C1 segment of cervical spinal cord (tissue), 14 donors: Measurements from ENCODE around the gene FNIP1.
"Not testable (repeated sequence)": the region's sequence is repeated elsewhere in the genome, so short reads cannot be mapped to it uniquely, and the experiment has no call there.

Experiments used
- DNase-seq, 14 donors: peaks; one replicate each; lab custom pipeline; 2025; lab: John Stamatoyannopoulos, UW

The FNIP1 gene

DNA sequence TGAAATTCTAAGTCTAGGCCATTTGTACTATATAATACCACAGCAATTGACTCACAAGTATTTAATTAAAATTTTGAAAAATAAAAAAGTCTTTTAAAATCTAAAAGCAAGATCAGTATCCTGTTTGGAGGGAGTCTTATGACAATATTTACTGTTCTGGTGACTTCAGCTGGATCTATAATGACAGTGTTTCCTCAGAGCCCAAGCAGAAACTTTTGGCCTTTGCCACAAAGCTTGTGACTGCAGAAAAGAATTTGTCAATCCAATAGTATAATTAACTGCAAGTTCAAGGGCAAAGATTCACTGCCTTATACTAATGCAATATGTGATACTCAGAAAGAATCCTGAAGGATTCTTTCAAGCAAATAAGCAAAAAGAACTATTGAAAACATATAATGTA is 112.2 kb downstream of the FNIP1 start:
- DNase-seq = no peak

GRCh38 chr5:131684051-131684450 is 112.8 kb downstream of the FNIP1 start:
- DNase-seq = no peak

- no peak for DNase-seq
These were observed 114.0 kb downstream of the FNIP1 start for GRCh38 chr5:131682826-131683225.

GRCh38 chr5:131682175-131682574 is 114.6 kb downstream of the FNIP1 start:
- DNase-seq = no peak

DNA sequence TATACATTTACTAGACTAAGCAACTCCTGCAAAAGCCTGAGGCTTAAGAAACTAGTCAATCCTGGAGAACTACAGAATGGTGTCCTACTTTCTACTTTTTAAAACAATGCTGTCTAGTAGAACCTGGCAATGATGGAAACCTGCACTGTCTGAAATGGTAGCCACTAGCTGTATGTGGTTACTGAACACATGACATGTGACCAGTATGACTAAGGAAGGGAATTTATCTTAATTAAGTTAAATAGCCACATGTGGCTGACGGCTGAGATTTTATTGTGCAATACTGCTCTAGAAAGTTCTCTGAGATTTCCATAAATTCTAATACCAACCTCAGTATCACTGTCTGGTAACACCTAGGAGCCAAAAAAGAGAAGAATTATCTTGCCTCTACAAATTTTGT is 116.9 kb downstream of the FNIP1 start:
- DNase-seq = no peak

GRCh38 chr5:131678273-131678672 is 118.5 kb downstream of the FNIP1 start:
- DNase-seq = not testable (repeated sequence)

- DNase-seq = no peak
These were observed 119.7 kb downstream of the FNIP1 start for GRCh38 chr5:131677115-131677514.

GRCh38 chr5:131672776-131673175 is 124.0 kb downstream of the FNIP1 start:
- no peak for DNase-seq

DNA sequence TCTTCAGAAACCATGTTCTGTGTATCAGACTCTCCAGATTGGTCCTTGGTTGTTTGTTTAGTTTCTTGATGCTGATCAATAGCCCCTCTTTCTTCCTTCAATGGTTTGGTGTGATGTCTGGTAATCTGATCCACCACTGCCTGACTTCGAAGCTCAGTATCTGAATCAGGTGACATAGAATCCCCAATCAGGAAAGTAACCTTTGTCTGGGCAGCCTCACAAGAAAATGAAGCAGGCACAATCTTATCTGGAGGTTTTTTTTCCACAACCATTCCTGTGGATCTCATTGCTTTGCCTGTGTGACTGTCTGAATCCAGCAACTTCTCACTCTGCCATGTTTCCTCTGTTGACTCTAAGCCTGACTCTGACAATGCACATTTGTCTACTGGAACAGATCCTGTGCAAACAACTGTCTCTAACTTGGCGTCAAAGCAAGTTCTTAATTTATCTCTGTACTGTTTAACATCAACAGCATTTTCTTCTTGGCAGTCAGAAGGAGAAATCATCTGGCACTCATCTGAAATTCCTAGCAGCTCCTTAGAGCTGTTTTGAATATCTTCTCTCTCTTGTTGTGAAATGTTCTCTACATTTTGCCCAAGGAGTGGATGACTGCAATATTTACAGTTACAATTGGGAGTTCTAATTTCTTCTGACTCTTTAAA is 124.7 kb downstream of the FNIP1 start:
- DNase-seq = peak in 9 of 14 donors; percentile 1 to 39 (median 24)

- DNase-seq = no peak
These were observed 125.4 kb downstream of the FNIP1 start for GRCh38 chr5:131671409-131671808.

GRCh38 chr5:131664929-131665328 is 131.9 kb downstream of the FNIP1 start:
- DNase-seq = no peak

GRCh38 chr5:131661933-131662332 is 134.9 kb downstream of the FNIP1 start:
- DNase-seq = no peak

- DNase-seq = no peak
These were observed 137.0 kb downstream of the FNIP1 start for GRCh38 chr5:131659841-131660240.

GRCh38 chr5:131659290-131659689 is 137.5 kb downstream of the FNIP1 start:
- DNase-seq = no peak

DNA sequence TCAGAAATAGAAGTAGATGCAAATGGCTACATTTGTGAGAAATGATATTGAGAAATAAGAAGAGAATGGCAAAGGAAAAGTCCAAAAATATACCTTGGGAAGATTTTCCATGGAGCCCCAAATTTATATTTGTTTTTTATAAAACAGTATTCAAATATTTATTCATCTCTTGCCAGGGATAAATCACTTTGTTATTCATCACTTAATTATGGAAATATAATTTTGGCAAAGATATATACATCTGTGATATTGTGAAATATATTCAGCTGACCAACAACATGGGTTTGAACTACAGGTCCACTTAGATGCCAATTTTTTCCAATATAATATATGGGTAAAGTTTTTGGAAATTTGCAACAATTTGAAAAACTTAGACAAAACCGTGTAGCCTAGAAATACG is 142.0 kb downstream of the FNIP1 start:
- no peak for DNase-seq

GRCh38 chr5:131654309-131654708 is 142.5 kb downstream of the FNIP1 start:
- no peak for DNase-seq

DNA sequence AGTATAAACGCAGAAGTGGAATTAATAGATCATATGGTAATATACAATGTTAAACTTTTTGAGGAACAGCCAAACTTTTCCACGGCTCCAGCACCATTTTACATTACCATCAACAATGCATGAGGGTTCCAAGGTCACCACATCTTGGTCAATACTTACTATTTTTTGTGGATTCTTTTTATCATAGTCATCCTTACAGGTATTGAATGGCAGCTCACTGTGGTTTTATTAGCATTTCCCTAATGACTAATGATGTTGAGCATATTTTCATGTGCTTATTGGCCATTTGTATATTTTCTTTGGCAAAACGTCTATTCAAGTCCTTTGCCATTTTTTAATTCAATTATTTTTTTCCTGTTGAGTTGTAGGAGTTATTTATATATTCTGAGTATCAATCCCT is 147.7 kb downstream of the FNIP1 start:
- DNase-seq = no peak

- no peak for DNase-seq
These were observed 149.6 kb downstream of the FNIP1 start for GRCh38 chr5:131647048-131647769.

DNA sequence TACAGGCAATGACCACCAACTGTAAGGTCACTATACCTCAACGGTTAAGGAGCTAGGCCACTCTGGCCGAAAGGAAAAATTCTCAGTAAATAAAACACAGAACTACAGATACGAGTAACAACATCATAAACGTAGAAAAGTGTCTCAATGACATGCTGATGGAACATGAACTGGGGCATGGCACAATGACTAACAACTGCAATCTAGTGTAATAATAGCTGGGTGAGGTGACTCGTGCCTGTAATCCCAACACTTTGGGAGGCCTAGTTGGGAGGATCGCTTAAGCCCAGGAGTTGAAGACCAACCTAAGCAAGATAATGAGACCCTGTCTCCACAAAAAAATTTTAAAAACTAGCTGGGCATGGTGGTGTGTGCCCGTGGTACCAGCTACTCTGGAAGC is 152.0 kb downstream of the FNIP1 start:
- no peak for DNase-seq

DNA sequence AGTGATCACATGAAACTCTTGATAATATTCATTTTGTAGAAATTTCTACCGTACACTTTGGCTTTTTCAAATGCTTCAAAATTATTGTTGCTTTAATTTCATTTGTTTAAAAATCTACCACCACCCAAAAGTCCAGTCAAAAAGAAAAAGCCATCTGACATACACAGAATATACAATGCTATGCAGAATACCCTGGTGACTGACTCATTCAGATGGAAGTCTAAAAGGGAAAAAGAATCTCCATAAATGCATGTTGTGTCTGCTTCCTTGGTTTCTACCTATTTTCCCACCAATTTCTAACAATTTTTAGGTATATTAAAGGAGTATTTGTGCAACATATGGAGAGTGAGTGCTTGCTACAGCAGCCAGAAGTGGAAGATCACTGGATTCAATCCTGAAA is 152.4 kb downstream of the FNIP1 start:
- no peak for DNase-seq

DNA sequence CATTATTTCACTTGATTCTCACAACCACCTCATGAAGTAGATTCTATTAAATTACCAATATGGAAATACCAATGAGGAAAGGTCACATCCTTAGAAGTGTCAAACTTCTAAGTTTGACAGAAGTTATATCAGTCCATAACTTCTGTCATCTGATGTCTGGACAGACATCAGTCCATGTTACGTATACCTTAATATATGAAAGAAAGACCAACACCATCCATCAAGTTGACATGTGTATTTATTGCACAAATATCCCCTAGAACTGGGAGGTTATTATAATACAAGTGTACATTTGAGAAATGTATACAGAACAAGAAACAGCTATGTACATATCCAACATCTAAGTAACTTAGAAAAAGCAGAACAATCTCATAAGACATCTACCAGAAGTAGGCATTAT is 155.3 kb downstream of the FNIP1 start:
- no peak for DNase-seq

GRCh38 chr5:131640043-131640856 is 156.6 kb downstream of the FNIP1 start:
- DNase-seq = no peak

GRCh38 chr5:131639148-131639547 is 157.7 kb downstream of the FNIP1 start:
- DNase-seq = no peak
